22Rv1 (cell line): Measurements from ENCODE around the gene TMEM132D.

Experiments
- CTCF ChIP-seq: fragments of 450-650 bp; IDR thresholded peaks from 2 replicates; pipeline ENCODE4 v1.5.1; 2017; ENCODE audit warnings: mild to moderate bottlenecking
- ZFX ChIP-seq: fragments of 450-650 bp; IDR thresholded peaks from 2 replicates; pipeline ENCODE4 v1.6.1; 2017; ENCODE audit warnings: antibody characterized with exemption, borderline replicate concordance

DNA sequence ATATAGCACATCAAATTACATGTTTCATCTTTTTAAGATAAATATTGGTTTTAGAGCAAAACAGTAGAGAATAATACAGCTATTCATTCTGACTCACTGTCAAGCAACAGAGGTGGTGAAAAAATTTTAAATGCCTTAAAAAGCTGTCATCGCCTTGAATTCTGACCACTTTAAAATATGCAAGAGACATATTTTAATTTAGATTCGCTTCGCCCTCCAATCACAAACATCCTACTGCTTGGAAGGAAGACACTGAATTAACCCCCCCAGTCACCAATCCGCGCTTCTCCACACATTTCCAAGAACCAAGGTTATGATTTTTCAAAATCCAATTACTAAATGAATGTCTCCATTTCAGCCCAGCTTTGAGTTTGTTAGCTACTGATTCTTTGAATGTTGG, 112.4 kb downstream of the TMEM132D start:
- TF ChIP-seq CTCF (no peak), ZFX (no peak)
